Kidney (tissue), 14 donors: ENCODE data around the gene ATP1A1. TPM values are rescaled to one million over a fixed set of nuclear protein-coding genes. Genes with fewer than 3 reads are reported as not detected.

Experiments
- DNase-seq, 5 donors: peaks; one replicate each; pipeline ENCODE4 v3.0.0-alpha.2; 2013 to 2020
- FAIRE-seq: peaks from 2 replicates; lab custom pipeline; 2012; peaks lifted over from hg19 to GRCh38; lab: Jason Lieb, UNC
- H3K27ac ChIP-seq, 2 donors: one replicate each; pipeline ENCODE4 v1.7.0; 2013; ENCODE audit warnings: low read depth in 2 of 2, low read length in 2 of 2, inconsistent platforms in 1 of 2
- H3K27me3 ChIP-seq: one replicate; pipeline ENCODE4 v1.7.1; 2013; ENCODE audit warnings: low read length, inconsistent platforms; ENCODE audit not compliant: control insufficient read depth, insufficient read depth
- H3K36me3 ChIP-seq, 3 donors: one replicate each; pipeline versions ENCODE4 v1.7.0 to v1.7.1; 2013; ENCODE audit warnings: low read length in 3 of 3, control low read depth in 1 of 3, inconsistent platforms in 1 of 3; ENCODE audit not compliant: insufficient read depth in 3 of 3, control insufficient read depth in 2 of 3
- H3K4me1 ChIP-seq, 3 donors: one replicate each; pipeline versions ENCODE4 v1.7.0 to v1.7.1; 2013; ENCODE audit warnings: low read length in 3 of 3, inconsistent platforms in 1 of 3, low read depth in 1 of 3; ENCODE audit not compliant: control insufficient read depth in 2 of 3, insufficient read depth in 2 of 3
- H3K4me3 ChIP-seq, 3 donors: one replicate each; pipeline versions ENCODE4 v1.7.0 to v1.8.1; 2013; ENCODE audit warnings: low read length in 3 of 3, control low read depth in 1 of 3, inconsistent platforms in 1 of 3
- H3K9ac ChIP-seq, 3 donors: one replicate each; pipeline versions ENCODE4 v1.7.0 to v1.7.1; 2013; ENCODE audit warnings: low read length in 3 of 3, control low read depth in 1 of 3, inconsistent platforms in 1 of 3
- H3K9me3 ChIP-seq, 3 donors: one replicate each; pipeline versions ENCODE4 v1.7.0 to v1.7.1; 2013; ENCODE audit warnings: low read length in 3 of 3, control low read depth in 1 of 3, inconsistent platforms in 1 of 3; ENCODE audit not compliant: control insufficient read depth in 2 of 3, insufficient read depth in 1 of 3
- CTCF ChIP-seq: IDR thresholded peaks from 3 replicates; pipeline ENCODE4 v1.5.1; 2012; ENCODE audit warnings: mild to moderate bottlenecking, moderate library complexity, borderline replicate concordance; ENCODE audit not compliant: insufficient read depth; ENCODE audit errors: extremely low read depth
- intact Hi-C: fragments of 100-400 bp; cut with DNase I; formaldehyde crosslinking; loops from one replicate; pipeline ENCODE4 v1.11.1; 2022
- polyA plus RNA-seq: library from polyadenylated mRNA; stranded (reverse); fragments of 350-450 nt; fragmentation: Illumina TruSeq; extraction: RNeasy Lipid Tissue Mini Kit (QIAGEN cat#74804); gene quantifications from one replicate; pipeline ENCODE4 v1.2.3, GENCODE V29; 2014; ENCODE audit warnings: low read depth, low replicate concordance; ENCODE audit not compliant: insufficient read depth
- total RNA-seq: library from RNA; stranded (reverse); fragmentation: NEBNext Ultra II Directional; extraction: Animal tissue kit (Norgen Biotek cat#: 25700); gene quantifications from one replicate; pipeline ENCODE4 v1.2.1, GENCODE V29; 2021
- donor health status: control.
- donor health status: control.
- donor health status: control.
- donor health status: control.
- donor health status: control.
- donor health status: DM: yes; HTN: yes; CAD: no.
- donor health status: Normal renal cell carcinoma (clear cell type).

The ATP1A1 gene
- total and polyA plus RNA-seq, 2 donors from 2014 or later = 1,218 to 2,241 TPM

GRCh38 chr1:116324411-116324810, 48.6 kb upstream of the ATP1A1 start:
- Histone ChIP-seq H3K9ac (no peak overlapping the region), H3K4me3 (no peak overlapping the region), H3K9me3 (no peaks in the 10 kb centered on the region), H3K27me3 (no peaks in the 10 kb centered on the region), H3K36me3 (no peaks in the 10 kb centered on the region), H3K27ac (no peak overlapping the region), H3K4me1 (peaks cover 0 to 13% (median 5%) of the 10 kb centered on the region in 3 donors)
- TF ChIP-seq CTCF = no peak
- FAIRE-seq (no peak), DNase-seq (no peak)
- intact Hi-C loops = no loop called here

GRCh38 chr1:116325104-116325503, 47.9 kb upstream of the ATP1A1 start:
- no peak for TF ChIP-seq CTCF
- Histone ChIP-seq H3K27ac (no peak overlapping the region), H3K4me3 (no peak overlapping the region), H3K4me1 (peaks cover 0 to 16% (median 5%) of the 10 kb centered on the region in 3 donors), H3K36me3 (no peaks in the 10 kb centered on the region), H3K9ac (no peak overlapping the region), H3K27me3 (no peaks in the 10 kb centered on the region), H3K9me3 (no peaks in the 10 kb centered on the region)
- intact Hi-C loops = no loop called here
- FAIRE-seq (no peak), DNase-seq (no peak)

DNA sequence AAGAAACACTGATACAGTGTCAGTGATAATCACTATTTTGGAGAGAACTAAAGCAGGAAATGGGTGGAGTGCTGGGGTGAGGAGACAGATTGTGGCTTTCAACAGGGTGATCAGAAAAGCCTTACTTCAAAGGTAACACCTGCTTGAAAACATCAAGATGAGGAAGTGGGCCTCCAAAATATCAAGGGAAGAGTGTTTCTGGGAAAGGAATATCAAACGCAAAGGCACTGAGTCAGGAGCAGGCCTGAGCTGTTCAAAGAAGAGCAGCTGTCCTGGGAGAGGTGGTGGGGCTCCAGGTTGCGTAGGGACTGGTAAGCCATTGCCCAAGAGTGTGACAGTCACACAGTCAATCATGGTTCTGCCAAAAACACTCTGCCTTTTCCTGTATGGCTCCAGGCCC, 47.1 kb upstream of the ATP1A1 start:
- FAIRE-seq (no peak), DNase-seq (no peak)
- no peak for TF ChIP-seq CTCF
- H3K4me1 ChIP-seq = peaks cover 0 to 24% (median 5%) of the 10 kb centered on the region in 3 donors
- H3K9ac ChIP-seq = no peak overlapping the region
- H3K36me3 ChIP-seq = no peaks in the 10 kb centered on the region
- H3K27ac ChIP-seq = no peak overlapping the region
- H3K9me3 ChIP-seq = no peaks in the 10 kb centered on the region
- H3K4me3 ChIP-seq = no peak overlapping the region
- no peaks in the 10 kb centered on the region for H3K27me3 ChIP-seq
- intact Hi-C loops = no loop called here

DNA sequence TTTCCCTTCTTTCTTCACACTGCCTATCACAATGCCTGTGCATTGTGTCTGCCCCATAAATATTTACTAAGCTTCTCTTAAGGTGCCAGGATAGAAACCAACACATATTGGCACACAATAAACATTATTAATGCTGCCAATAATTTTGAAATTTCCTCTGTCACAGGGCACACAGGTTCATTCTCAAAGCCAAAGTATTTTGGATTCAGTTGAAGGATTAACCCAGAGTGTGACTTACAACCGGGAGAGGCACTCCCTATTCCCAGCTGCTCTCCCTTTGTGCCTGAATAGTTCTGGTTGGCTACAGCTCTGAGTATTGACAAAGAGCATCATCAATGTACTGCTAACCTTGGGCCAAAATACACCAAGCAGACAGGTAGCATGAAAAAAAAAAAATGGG, 46.6 kb upstream of the ATP1A1 start:
- no peak for FAIRE-seq
- no peak overlapping the region for H3K27ac ChIP-seq

More for the DNA sequence above, 46.6 kb upstream of the ATP1A1 start:
- Histone ChIP-seq H3K4me1 (peaks cover 3 to 24% (median 8%) of the 10 kb centered on the region in 3 donors), H3K27me3 (no peaks in the 10 kb centered on the region), H3K9ac (no peak overlapping the region), H3K4me3 (no peak overlapping the region), H3K9me3 (no peaks in the 10 kb centered on the region), H3K36me3 (no peaks in the 10 kb centered on the region)
- intact Hi-C loops = no loop called here
- TF ChIP-seq CTCF = no peak
- DNase-seq = peak in 1 of 5 donors; percentile 8
